Psoas muscle (tissue), 8 donors: ENCODE measurements around the gene B9D1. TPM values are rescaled to one million over a fixed set of nuclear protein-coding genes. Genes with fewer than 3 reads are reported as not detected.

Experiments used
- ATAC-seq, 4 donors: fragments of 200-7000 bp; cut with Tn5 transposase; one replicate each; pipeline ENCODE4 v1.9.1; 2020; ENCODE audit warnings: moderate library complexity in 3 of 4, mild to moderate bottlenecking in 2 of 4
- DNase-seq, 2 donors: peaks; one replicate each; pipeline ENCODE4 v3.0.0-alpha.2; 2020
- H3K27ac ChIP-seq: fragments of 200-600 bp; one replicate; pipeline ENCODE4 v1.8.0; 2022
- H3K27me3 ChIP-seq, 3 donors: fragments of 200-600 bp in 1 of 3; one replicate each; pipeline versions ENCODE4 v1.6.1 to v1.8.0; 2013 to 2022; ENCODE audit warnings: low read length in 2 of 3, mild to moderate bottlenecking in 2 of 3, moderate library complexity in 1 of 3; ENCODE audit not compliant: insufficient read depth in 3 of 3
- H3K36me3 ChIP-seq, 2 donors: fragments of 200-600 bp in 1 of 2; one replicate each; pipeline versions ENCODE4 v1.6.1 to v1.8.0; 2013 to 2022; ENCODE audit warnings: low read depth in 1 of 2, mild to moderate bottlenecking in 1 of 2, moderate library complexity in 1 of 2; ENCODE audit not compliant: insufficient read depth in 1 of 2
- H3K4me1 ChIP-seq: fragments of 200-600 bp; one replicate; pipeline ENCODE4 v1.8.0; 2022
- H3K4me3 ChIP-seq: fragments of 200-600 bp; one replicate; pipeline ENCODE4 v1.8.0; 2022; ENCODE audit warnings: mild to moderate bottlenecking
- H3K9me3 ChIP-seq: fragments of 200-600 bp; one replicate; pipeline ENCODE4 v1.8.0; 2022
- CTCF ChIP-seq: fragments of 200-600 bp; IDR thresholded peaks from one replicate; pipeline ENCODE4 v1.8.0; 2022; ENCODE audit warnings: antibody characterized with exemption
- WGBS, 3 donors: extraction: QIAGEN DNeasy Blood & Tissue Kit; methylation state at CpG; one replicate each; pipeline versions ENCODE4 v1.1.6 to v1.1.7; 2013; 5-methylcytosine and 5-hydroxymethylcytosine counted together
- intact Hi-C, 2 donors: fragments of 100-400 bp; cut with DNase I; formaldehyde crosslinking; loops; one replicate each; pipeline versions ENCODE4 v1.11.0 to v1.14.2; 2022
- polyA plus RNA-seq, 3 donors: library from polyadenylated mRNA; stranded (reverse); fragments of 200-250 nt; gene quantifications; one replicate each; pipeline ENCODE4 v1.2.3, GENCODE V29; 2013
- total RNA-seq, 4 donors: library from RNA; stranded (reverse); fragmentation: NEBNext Ultra II Directional in 2 of 4; extraction: Animal tissue kit (Norgen Biotek cat#: 25700) in 2 of 4; gene quantifications; one replicate each; pipeline versions ENCODE4 v1.2.1 to v1.2.4, GENCODE V29; 2021 to 2023
- donor health status: healthy with polysubstance abuse.
- donor health status: DM: no; HTN: no; CAD: no; lungs with moderate emphysema.
- donor health status: Bipolar disorder and iron deficiency.
- donor health status: healthy.
- donor health status: DM: yes; HTN: yes; CAD: no.
- donor health status: DM: no; HTN: no; CAD: no.
- donor health status: DM: no; HTN: no; CAD: no.
- donor health status: DM: yes; HTN: yes; CAD: no.

The B9D1 gene
- total and polyA plus RNA-seq, 7 donors, result 4.7 to 9.2 (median 7.0) TPM

GRCh38 chr17:19322129-19322505 is 40.4 kb downstream of the B9D1 start:
- peaks cover 0 to 6% of the 10 kb centered on the region in 2 donors for H3K36me3 ChIP-seq
- ATAC-seq (no peak), DNase-seq (no peak)
- H3K27ac ChIP-seq, result no peak overlapping the region
- H3K4me3 ChIP-seq, result no peak overlapping the region
- intact Hi-C loops, result no loop called here
- WGBS, 3 donors, result 88 to 92% (median 90%) methylated on average over 5 of the region's 5 CpGs
- no peaks in the 10 kb centered on the region for H3K27me3 ChIP-seq
- TF ChIP-seq CTCF, result no peak
- peaks cover 6% of the 10 kb centered on the region for H3K4me1 ChIP-seq
- H3K9me3 ChIP-seq, result peaks cover 5% of the 10 kb centered on the region

GRCh38 chr17:19321481-19322128 is 40.9 kb downstream of the B9D1 start:
- Histone ChIP-seq H3K4me1 (peaks cover 6% of the 10 kb centered on the region), H3K9me3 (peaks cover 5% of the 10 kb centered on the region), H3K27ac (no peak overlapping the region), H3K27me3 (no peaks in the 10 kb centered on the region), H3K36me3 (peaks cover 0 to 6% of the 10 kb centered on the region in 2 donors), H3K4me3 (no peak overlapping the region)
- no peak for DNase-seq
- 80 to 89% (median 86%) methylated on average over 9 of the region's 9 CpGs for WGBS, 3 donors
- no peak for TF ChIP-seq CTCF
- ATAC-seq, result no peak
- intact Hi-C loops, result no loop called here

- ATAC-seq, result no peak
- H3K9me3 ChIP-seq, result peaks cover 5% of the 10 kb centered on the region
- TF ChIP-seq CTCF, result no peak
- WGBS, 3 donors, result 89 to 98% (median 91%) methylated on average over 5 of the region's 5 CpGs
- intact Hi-C loops, result no loop called here
- peaks cover 0 to 6% of the 10 kb centered on the region in 2 donors for H3K36me3 ChIP-seq
- no peak overlapping the region for H3K27ac ChIP-seq
- peaks cover 6% of the 10 kb centered on the region for H3K4me1 ChIP-seq
- no peaks in the 10 kb centered on the region for H3K27me3 ChIP-seq
- no peak for DNase-seq
- no peak overlapping the region for H3K4me3 ChIP-seq
Measured at GRCh38 chr17:19320876-19321275, 41.6 kb downstream of the B9D1 start.

- peaks cover 6% of the 10 kb centered on the region for H3K4me1 ChIP-seq
- ATAC-seq (no peak), DNase-seq (no peak)
- no peak for TF ChIP-seq CTCF
- H3K4me3 ChIP-seq, result no peak overlapping the region
- H3K36me3 ChIP-seq, result peaks cover 0 to 6% of the 10 kb centered on the region in 2 donors
- WGBS, 3 donors, result 92 to 96% (median 92%) methylated on average over 12 of the region's 12 CpGs
- H3K9me3 ChIP-seq, result no peaks in the 10 kb centered on the region
- H3K27ac ChIP-seq, result no peak overlapping the region
- no peaks in the 10 kb centered on the region for H3K27me3 ChIP-seq
- intact Hi-C loops, result no loop called here
Measured at GRCh38 chr17:19319771-19320505, 42.6 kb downstream of the B9D1 start.
